HG03095 (cell line): ENCODE measurements around the gene ACTL8.

Source experiments
- ATAC-seq: cut with Tn5 transposase; IDR thresholded peaks from one replicate; pipeline ENCODE4 v1.9.1; 2021; ENCODE audit warnings: moderate library complexity; ENCODE audit not compliant: unreplicated experiment

Gene ACTL8

GRCh38 chr1:17798799-17799382, 43.8 kb downstream of the ACTL8 start:
- no peak for ATAC-seq

GRCh38 chr1:17799642-17800041, 44.5 kb downstream of the ACTL8 start:
- no peak for ATAC-seq

- no peak for ATAC-seq
These were observed 47.0 kb downstream of the ACTL8 start for GRCh38 chr1:17802164-17802563.

GRCh38 chr1:17802945-17803344, 47.8 kb downstream of the ACTL8 start:
- ATAC-seq, result no peak

GRCh38 chr1:17805869-17806684, 50.9 kb downstream of the ACTL8 start:
- no peak for ATAC-seq

- no peak for ATAC-seq
These were observed 53.7 kb downstream of the ACTL8 start for GRCh38 chr1:17808816-17809215.

GRCh38 chr1:17810668-17811067, 55.5 kb downstream of the ACTL8 start:
- ATAC-seq, result no peak

GRCh38 chr1:17816511-17816910, 61.4 kb downstream of the ACTL8 start:
- ATAC-seq, result no peak

- ATAC-seq, result no peak
These were observed 64.1 kb downstream of the ACTL8 start for GRCh38 chr1:17819129-17819802.

- no peak for ATAC-seq
These were observed 65.1 kb downstream of the ACTL8 start for GRCh38 chr1:17820198-17820597.

GRCh38 chr1:17822741-17823426, 67.8 kb downstream of the ACTL8 start:
- ATAC-seq, result no peak

GRCh38 chr1:17825273-17826164, 70.4 kb downstream of the ACTL8 start:
- ATAC-seq, result no peak

GRCh38 chr1:17826165-17826488, 71.0 kb downstream of the ACTL8 start:
- ATAC-seq, result no peak

- ATAC-seq, result no peak
These were observed 73.9 kb downstream of the ACTL8 start for GRCh38 chr1:17828991-17829390.

- no peak for ATAC-seq
These were observed 74.4 kb downstream of the ACTL8 start for GRCh38 chr1:17829579-17829978.

- no peak for ATAC-seq
These were observed 76.5 kb downstream of the ACTL8 start for GRCh38 chr1:17831597-17831996.

- ATAC-seq, result no peak
These were observed 78.7 kb downstream of the ACTL8 start for GRCh38 chr1:17833661-17834501.

- ATAC-seq, result no peak
These were observed 79.5 kb downstream of the ACTL8 start for GRCh38 chr1:17834561-17835100.

GRCh38 chr1:17837233-17838030, 82.3 kb downstream of the ACTL8 start:
- ATAC-seq, result no peak
